Omental fat pad (tissue), 4 donors: ENCODE data around the gene SUV39H2. TPM values are rescaled to one million over a fixed set of nuclear protein-coding genes. Genes with fewer than 3 reads are reported as not detected.

ENCODE experiments used
- ATAC-seq: fragments of 150-250 bp; one replicate; pipeline ENCODE4 v1.9.1; 2016; ENCODE audit warnings: mild to moderate bottlenecking, moderate library complexity; ENCODE audit not compliant: low FRiP score
- DNase-seq: peaks from one replicate; pipeline ENCODE4 v3.0.0-alpha.2; 2019; ENCODE audit warnings: low spot score
- total RNA-seq, 4 donors: library from RNA; depleted of rRNA; stranded (reverse); fragments of >200 nt; gene quantifications; one replicate each; pipeline ENCODE4 v1.1.0, GENCODE V29; 2016
- TF ChIP-seq, protein P1 (sequence below), 3 donors: fragments of 450-650 bp; IDR thresholded peaks; one replicate each; pipeline ENCODE4 v1.5.1; 2016 to 2017; ENCODE audit warnings: antibody characterized with exemption in 3 of 3, mild to moderate bottlenecking in 3 of 3, moderate library complexity in 2 of 3

SUV39H2 gene
- total RNA-seq, 4 donors from 2014 or later, result 4.4 to 7.9 (median 5.2) TPM

DNA sequence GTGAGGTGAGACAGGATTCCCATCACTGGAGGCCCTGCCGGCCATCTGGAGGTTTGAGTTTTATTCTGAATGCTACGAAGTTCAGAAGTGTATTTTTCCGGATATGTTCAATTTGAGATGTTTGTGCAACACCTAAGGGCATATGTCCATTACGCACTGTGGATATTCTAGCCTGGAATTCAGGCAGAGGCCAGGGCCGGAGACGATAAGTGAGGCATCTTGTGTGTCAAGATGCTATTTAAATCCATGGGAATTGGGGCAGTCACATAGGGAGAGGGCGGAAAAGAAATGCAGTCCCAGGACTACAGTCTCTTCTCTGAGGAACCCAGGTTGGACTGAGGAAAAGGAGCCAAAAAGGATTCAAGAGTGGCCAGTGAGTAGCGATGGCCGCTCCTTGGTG lies 1.9 kb upstream of the SUV39H2 start:
- ATAC-seq (no peak), DNase-seq (no peak)
- TF ChIP-seq, protein P1, sequence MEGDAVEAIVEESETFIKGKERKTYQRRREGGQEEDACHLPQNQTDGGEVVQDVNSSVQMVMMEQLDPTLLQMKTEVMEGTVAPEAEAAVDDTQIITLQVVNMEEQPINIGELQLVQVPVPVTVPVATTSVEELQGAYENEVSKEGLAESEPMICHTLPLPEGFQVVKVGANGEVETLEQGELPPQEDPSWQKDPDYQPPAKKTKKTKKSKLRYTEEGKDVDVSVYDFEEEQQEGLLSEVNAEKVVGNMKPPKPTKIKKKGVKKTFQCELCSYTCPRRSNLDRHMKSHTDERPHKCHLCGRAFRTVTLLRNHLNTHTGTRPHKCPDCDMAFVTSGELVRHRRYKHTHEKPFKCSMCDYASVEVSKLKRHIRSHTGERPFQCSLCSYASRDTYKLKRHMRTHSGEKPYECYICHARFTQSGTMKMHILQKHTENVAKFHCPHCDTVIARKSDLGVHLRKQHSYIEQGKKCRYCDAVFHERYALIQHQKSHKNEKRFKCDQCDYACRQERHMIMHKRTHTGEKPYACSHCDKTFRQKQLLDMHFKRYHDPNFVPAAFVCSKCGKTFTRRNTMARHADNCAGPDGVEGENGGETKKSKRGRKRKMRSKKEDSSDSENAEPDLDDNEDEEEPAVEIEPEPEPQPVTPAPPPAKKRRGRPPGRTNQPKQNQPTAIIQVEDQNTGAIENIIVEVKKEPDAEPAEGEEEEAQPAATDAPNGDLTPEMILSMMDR (IDR thresholded peaks at IDR 0.05), result no peak

DNA sequence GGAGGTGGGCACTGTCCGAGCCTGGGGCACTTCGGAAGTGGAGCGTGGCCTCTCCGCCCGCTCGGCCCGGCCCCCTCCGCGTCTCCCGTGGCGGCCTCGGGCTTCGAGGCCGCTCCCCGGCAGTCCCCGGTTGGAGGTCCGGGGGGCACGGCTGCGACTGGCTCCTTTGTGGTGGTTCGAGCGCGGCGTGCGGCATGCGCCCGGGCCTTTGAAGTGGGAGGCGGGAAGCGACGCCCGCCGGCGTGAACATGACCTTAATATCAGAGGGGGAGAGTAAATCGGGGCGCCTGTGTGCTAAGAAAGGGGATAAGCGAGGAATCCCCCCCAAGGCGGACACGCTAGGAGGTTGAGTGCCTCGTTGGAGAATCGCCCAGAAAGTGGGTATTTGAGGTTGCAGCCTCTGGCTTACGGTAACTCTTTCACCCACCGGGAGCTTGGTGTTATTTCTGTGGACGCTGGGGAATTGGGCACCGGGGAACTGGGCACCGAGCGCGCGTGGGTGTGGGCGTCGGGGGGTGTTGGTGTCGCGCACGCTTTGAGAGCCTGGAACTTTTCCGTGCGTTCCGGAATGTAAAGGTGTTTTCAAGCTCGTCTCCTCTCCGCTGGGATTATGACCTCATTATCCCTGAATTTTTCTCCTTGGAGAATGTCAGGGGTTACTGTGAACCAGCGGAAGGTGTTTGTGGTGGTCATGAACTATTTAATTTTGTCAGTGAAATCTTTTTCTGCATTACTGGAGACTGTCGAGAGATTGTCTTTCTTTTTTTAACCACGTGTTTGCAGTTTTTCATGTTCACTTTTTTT lies 660 bp downstream of the SUV39H2 start:
- TF ChIP-seq, protein P1 (IDR thresholded peaks at IDR 0.05), result no peak
- DNase-seq (no peak), ATAC-seq (no peak)

DNA sequence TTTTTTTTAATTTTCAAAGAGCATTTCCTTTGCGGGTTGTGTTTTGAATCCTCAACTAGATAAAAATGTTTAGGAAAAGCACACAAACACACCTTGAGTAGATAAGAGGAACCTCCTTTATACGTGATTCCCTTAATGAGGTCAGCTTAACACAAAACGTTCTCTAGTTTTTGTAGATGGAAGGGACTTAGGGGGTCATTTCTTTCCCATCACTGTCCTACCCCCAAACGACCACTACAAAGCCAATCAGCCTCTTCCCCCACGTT lies 1.2 kb downstream of the SUV39H2 start:
- TF ChIP-seq, protein P1 (IDR thresholded peaks at IDR 0.05), result no peak
- ATAC-seq (no peak), DNase-seq (no peak)

DNA sequence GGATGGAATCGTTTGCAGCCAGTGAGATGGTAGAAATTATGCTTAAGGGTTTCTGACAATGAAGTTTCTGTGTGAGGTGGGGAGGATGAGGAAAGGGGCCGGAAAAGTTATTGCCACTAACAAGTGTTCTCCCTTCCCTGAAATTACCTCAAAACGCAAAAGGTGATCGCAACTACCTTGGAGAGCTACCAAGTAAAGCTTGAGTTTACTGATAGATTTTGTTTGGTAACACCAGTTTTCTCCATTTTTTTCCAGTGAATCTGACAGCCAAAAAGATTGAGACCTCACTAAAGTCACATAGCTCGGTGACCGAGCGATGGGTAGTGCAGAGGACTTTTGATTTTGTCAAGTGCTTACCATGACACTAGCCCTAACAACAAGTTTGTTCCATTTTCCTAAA lies 1.6 kb downstream of the SUV39H2 start:
- DNase-seq (no peak), ATAC-seq (no peak)
- TF ChIP-seq, protein P1 (IDR thresholded peaks at IDR 0.05), result no peak

DNA sequence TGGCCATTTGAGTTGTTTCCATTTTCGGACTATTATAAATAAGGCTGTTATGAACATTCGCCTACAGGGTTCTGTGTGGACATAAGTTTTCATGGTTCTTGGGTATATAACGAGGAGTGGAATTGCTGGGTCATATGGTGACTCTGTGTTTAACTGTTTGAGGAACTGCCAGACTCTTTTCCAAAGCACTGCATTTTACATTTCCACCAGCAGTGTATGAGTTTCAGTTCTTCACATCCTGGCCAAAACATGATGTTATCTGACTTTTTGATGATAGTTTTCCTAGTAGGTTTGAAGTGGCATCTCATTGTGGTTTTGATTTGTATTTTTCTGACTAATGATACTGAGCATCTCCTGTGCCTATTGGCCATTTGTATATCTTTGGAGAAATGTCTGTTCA lies 5.4 kb downstream of the SUV39H2 start:
- no peak for ATAC-seq
- DNase-seq, result no peak
- TF ChIP-seq, protein P1 (IDR thresholded peaks at IDR 0.05), result no peak

DNA sequence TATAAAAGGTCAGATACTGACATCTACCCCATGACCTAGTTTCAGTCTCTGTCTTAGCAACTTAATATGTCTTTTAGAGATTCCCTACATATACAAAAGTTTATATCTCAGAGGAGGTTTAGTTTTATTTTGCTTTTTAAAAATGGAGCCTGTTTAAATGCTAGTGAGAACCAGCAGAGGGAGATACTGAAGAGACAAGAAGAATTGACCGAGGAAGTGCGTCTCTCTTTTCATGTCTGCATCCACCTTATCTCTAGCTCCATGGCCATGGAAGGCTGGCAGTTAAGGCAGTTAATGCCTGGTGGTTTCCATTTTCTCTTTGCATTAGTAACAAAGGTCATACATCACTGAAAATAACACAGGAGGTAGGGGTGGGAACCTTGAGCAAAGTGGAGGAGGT lies 10.7 kb downstream of the SUV39H2 start:
- DNase-seq (no peak), ATAC-seq (no peak)
- TF ChIP-seq, protein P1 (IDR thresholded peaks at IDR 0.05), result no peak

DNA sequence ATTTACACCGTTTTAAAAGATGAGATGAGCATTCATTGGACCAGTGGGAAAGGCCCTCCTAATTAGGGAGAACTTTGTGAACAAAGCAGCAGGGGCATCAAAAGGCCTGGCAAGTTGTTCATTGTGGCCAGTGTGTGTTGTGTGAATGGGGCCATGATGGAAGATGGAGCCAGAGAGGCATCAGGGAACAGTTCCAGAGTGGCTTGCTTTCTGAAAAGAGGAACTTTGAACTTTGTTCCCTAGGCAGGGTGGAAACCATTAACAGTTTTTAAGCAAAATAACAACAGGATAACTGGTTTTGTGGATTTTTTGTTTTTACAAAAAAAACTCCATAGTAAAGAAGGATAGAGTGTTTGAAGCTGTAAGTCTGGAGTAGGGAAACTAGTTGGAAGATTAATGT lies 12.5 kb downstream of the SUV39H2 start:
- TF ChIP-seq, protein P1 (IDR thresholded peaks at IDR 0.05), result no peak
- DNase-seq (no peak), ATAC-seq (no peak)
